ENCODE results near the gene CPNE5.

The CPNE5 gene

GRCh38 chr6:36833182-36833789 lies 6.0 kb downstream of the CPNE5 start:
- DNase-seq = no peak

- DNase-seq = no peak
Observed at GRCh38 chr6:36832313-36832712, 6.9 kb downstream of the CPNE5 start.

- no peak for DNase-seq
Observed at GRCh38 chr6:36830577-36830976, 8.7 kb downstream of the CPNE5 start.

- DNase-seq = no peak
Observed at GRCh38 chr6:36829919-36830544, 9.2 kb downstream of the CPNE5 start.

- DNase-seq = peak; percentile 37
Observed at GRCh38 chr6:36827261-36828079, 11.8 kb downstream of the CPNE5 start.

GRCh38 chr6:36826520-36827227 lies 12.6 kb downstream of the CPNE5 start:
- DNase-seq = no peak

- no peak for DNase-seq
Observed at GRCh38 chr6:36825994-36826393, 13.2 kb downstream of the CPNE5 start.

GRCh38 chr6:36825452-36825851 lies 13.8 kb downstream of the CPNE5 start:
- no peak for DNase-seq

GRCh38 chr6:36824253-36824652 lies 15.0 kb downstream of the CPNE5 start:
- no peak for DNase-seq

- no peak for DNase-seq
Observed at GRCh38 chr6:36823421-36824096, 15.7 kb downstream of the CPNE5 start.

GRCh38 chr6:36822506-36823269 lies 16.6 kb downstream of the CPNE5 start:
- no peak for DNase-seq

- DNase-seq = no peak
Observed at GRCh38 chr6:36821581-36822335, 17.5 kb downstream of the CPNE5 start.

GRCh38 chr6:36820700-36821580 lies 18.3 kb downstream of the CPNE5 start:
- no peak for DNase-seq

- no peak for DNase-seq
Observed at GRCh38 chr6:36818756-36819155, 20.5 kb downstream of the CPNE5 start.

- no peak for DNase-seq
Observed at GRCh38 chr6:36817847-36818246, 21.4 kb downstream of the CPNE5 start.

- no peak for DNase-seq
Observed at GRCh38 chr6:36817176-36817817, 21.9 kb downstream of the CPNE5 start.

GRCh38 chr6:36815962-36816735 lies 23.1 kb downstream of the CPNE5 start:
- DNase-seq = no peak

- no peak for DNase-seq
Observed at GRCh38 chr6:36814249-36814648, 25.0 kb downstream of the CPNE5 start.

- DNase-seq = no peak
Observed at GRCh38 chr6:36813526-36813925, 25.7 kb downstream of the CPNE5 start.

Measured in stimulated activated CD4-positive, alpha-beta T cell treated with anti-CD3 and anti-CD28 coated beads, Interleukin-15, amount 100 ng/mL, for 24 hours (primary cell).